ENCODE data around the gene HSFX3.

DNA sequence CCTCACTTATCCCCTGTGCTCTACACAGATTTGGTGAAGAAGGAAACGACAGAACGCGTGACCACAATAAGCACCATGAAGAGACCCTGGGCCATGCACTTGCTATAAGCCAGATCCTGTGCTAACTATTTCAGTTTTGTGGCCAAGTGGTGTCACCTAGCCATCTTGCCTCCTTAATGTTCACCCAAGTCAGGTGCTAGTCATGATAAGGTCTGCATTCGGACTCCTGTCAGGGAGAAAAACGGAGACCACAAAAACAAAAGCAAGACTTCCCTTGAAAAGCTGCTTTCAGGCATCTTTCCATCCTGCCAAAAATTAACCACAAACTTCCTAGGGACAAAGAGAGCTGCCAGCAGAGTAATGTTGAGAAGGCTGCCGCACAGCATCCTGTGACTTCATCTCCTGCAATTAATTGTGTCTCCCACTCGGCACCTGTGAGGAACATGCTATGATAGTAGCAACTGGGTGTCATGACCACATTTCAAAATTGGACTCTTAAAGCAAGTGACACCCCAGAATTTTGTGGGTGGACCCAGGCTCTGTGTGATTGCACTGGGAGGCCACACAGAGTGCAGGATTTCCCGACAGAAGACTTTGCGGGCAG is 35.8 kb downstream of the HSFX3 start:
- TF ChIP-seq GATA3 (IDR thresholded peaks at IDR 0.05; ENCODE audit: low read depth, low read length), result no peak
- TF ChIP-seq GATA2 (IDR thresholded peaks at IDR 0.05; ENCODE audit: low read depth, low read length), result no peak
